ENCODE results near the gene RARB. TPM values are rescaled to one million over a fixed set of nuclear protein-coding genes. Genes with fewer than 3 reads are reported as not detected.

RARB gene
- total and polyA plus RNA-seq, 4 donors: 1.5 to 24.5 (median 4.1) TPM

- H3K9ac ChIP-seq (ENCODE audit: insufficient read depth in 1 of 2, low read length in 2 of 2): no peak overlapping the region
- 88 to 90% methylated on average over 2 of the region's 2 CpGs for WGBS, 2 donors
- no peak overlapping the region for H3K4me3 ChIP-seq
- no peak for DNase-seq
- H3K9me3 ChIP-seq (ENCODE audit: control insufficient read depth in 4 of 4, insufficient read depth in 3 of 4, low read length in 3 of 4): peaks cover 0 to 2% (median 0%) of the 10 kb centered on the region in 4 donors
- no peaks in the 10 kb centered on the region for H3K36me3 ChIP-seq (ENCODE audit: control insufficient read depth in 4 of 4, insufficient read depth in 4 of 4, low read length in 4 of 4)
- peaks cover 0 to 10% (median 5%) of the 10 kb centered on the region in 5 donors for H3K4me1 ChIP-seq (ENCODE audit: control insufficient read depth in 5 of 5, insufficient read depth in 5 of 5, low read length in 5 of 5)
- H3K27me3 ChIP-seq (ENCODE audit: control insufficient read depth in 3 of 3, insufficient read depth in 3 of 3, low read length in 2 of 3): no peaks in the 10 kb centered on the region
- no peak for ATAC-seq (ENCODE audit: insufficient read depth, low FRiP score)
- TF ChIP-seq, protein P1, sequence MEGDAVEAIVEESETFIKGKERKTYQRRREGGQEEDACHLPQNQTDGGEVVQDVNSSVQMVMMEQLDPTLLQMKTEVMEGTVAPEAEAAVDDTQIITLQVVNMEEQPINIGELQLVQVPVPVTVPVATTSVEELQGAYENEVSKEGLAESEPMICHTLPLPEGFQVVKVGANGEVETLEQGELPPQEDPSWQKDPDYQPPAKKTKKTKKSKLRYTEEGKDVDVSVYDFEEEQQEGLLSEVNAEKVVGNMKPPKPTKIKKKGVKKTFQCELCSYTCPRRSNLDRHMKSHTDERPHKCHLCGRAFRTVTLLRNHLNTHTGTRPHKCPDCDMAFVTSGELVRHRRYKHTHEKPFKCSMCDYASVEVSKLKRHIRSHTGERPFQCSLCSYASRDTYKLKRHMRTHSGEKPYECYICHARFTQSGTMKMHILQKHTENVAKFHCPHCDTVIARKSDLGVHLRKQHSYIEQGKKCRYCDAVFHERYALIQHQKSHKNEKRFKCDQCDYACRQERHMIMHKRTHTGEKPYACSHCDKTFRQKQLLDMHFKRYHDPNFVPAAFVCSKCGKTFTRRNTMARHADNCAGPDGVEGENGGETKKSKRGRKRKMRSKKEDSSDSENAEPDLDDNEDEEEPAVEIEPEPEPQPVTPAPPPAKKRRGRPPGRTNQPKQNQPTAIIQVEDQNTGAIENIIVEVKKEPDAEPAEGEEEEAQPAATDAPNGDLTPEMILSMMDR (IDR thresholded peaks at IDR 0.05; ENCODE audit: control extremely low read depth, extremely low read depth): no peak
- no peak overlapping the region for H3K27ac ChIP-seq (ENCODE audit: low read depth in 1 of 2, low read length in 1 of 2)
Measured at GRCh38 chr3:25421747-25422146, 6.3 kb upstream of the RARB start.

GRCh38 chr3:25423780-25424588, 4.1 kb upstream of the RARB start:
- 78 to 84% methylated on average over 9 of the region's 9 CpGs for WGBS, 2 donors
- no peaks in the 10 kb centered on the region for H3K9me3 ChIP-seq (ENCODE audit: control insufficient read depth in 4 of 4, insufficient read depth in 3 of 4, low read length in 3 of 4)
- ATAC-seq (ENCODE audit: insufficient read depth, low FRiP score) (no peak), DNase-seq (no peak)
- peaks cover 0 to 10% (median 5%) of the 10 kb centered on the region in 5 donors for H3K4me1 ChIP-seq (ENCODE audit: control insufficient read depth in 5 of 5, insufficient read depth in 5 of 5, low read length in 5 of 5)
- H3K4me3 ChIP-seq: no peak overlapping the region
- H3K27ac ChIP-seq (ENCODE audit: low read depth in 1 of 2, low read length in 1 of 2): no peak overlapping the region
- no peaks in the 10 kb centered on the region for H3K36me3 ChIP-seq (ENCODE audit: control insufficient read depth in 4 of 4, insufficient read depth in 4 of 4, low read length in 4 of 4)
- H3K27me3 ChIP-seq (ENCODE audit: control insufficient read depth in 3 of 3, insufficient read depth in 3 of 3, low read length in 2 of 3): no peaks in the 10 kb centered on the region
- no peak overlapping the region for H3K9ac ChIP-seq (ENCODE audit: insufficient read depth in 1 of 2, low read length in 2 of 2)
- TF ChIP-seq, protein P1 (IDR thresholded peaks at IDR 0.05; ENCODE audit: control extremely low read depth, extremely low read depth): no peak

GRCh38 chr3:25424614-25425013, 3.4 kb upstream of the RARB start:
- Histone ChIP-seq H3K27ac (ENCODE audit: low read depth in 1 of 2, low read length in 1 of 2) (no peak overlapping the region), H3K36me3 (ENCODE audit: control insufficient read depth in 4 of 4, insufficient read depth in 4 of 4, low read length in 4 of 4) (no peaks in the 10 kb centered on the region), H3K9me3 (ENCODE audit: control insufficient read depth in 4 of 4, insufficient read depth in 3 of 4, low read length in 3 of 4) (no peaks in the 10 kb centered on the region), H3K4me3 (no peak overlapping the region), H3K27me3 (ENCODE audit: control insufficient read depth in 3 of 3, insufficient read depth in 3 of 3, low read length in 2 of 3) (no peaks in the 10 kb centered on the region), H3K4me1 (ENCODE audit: control insufficient read depth in 5 of 5, insufficient read depth in 5 of 5, low read length in 5 of 5) (peaks cover 0 to 10% (median 5%) of the 10 kb centered on the region in 5 donors), H3K9ac (ENCODE audit: insufficient read depth in 1 of 2, low read length in 2 of 2) (no peak overlapping the region)
- DNase-seq: peak in 1 of 3 donors; percentile 36
- 76 to 77% methylated on average over 5 of the region's 5 CpGs for WGBS, 2 donors
- ATAC-seq (ENCODE audit: insufficient read depth, low FRiP score): no peak
- TF ChIP-seq, protein P1 (IDR thresholded peaks at IDR 0.05; ENCODE audit: control extremely low read depth, extremely low read depth): no peak
